Measurements from ENCODE around the gene ZNF428.
A peak's percentile ranks its signal among the peaks of the same experiment; 100 is the strongest.

ZNF428 gene

GRCh38 chr19:43561139-43561970 lies 58.1 kb downstream of the ZNF428 start:
- DNase-seq, result no peak

DNA sequence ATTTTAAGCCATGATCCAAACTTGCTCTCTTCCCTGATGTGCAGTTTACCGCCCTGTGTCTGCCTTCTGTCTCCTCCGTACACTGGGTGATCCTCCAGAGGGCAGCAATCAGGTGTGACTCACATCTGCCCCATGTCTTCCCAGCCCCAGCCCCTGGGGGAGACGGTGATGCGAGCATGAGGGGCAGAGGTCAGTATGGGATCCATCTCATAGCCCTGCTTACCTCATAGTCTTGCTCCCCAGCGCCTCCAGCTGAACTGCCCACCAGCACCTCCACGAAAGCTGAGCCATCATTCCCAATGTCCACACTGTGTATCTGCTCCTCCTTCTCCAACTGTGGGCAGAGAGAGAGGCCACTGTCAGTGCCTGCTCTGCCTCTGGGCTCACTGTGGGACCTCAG lies 58.7 kb downstream of the ZNF428 start:
- DNase-seq, result peak in 1 of 2 donors; percentile 56

Measured in inflammatory macrophage treated with lipopolysaccharide for 1 hour (primary cell).